GM13976 (cell line): ENCODE data around the gene FOCAD.

Source experiments
- DNase-seq: peaks from one replicate; pipeline ENCODE4 v3.0.0; 2012; ENCODE audit warnings: low spot score
- in situ Hi-C: fragments of 300-500 bp; cut with MboI; formaldehyde crosslinking; loops from one replicate; pipeline ENCODE4 v1.12.0; 2022; ENCODE audit warnings: low sequenced_read_pairs, mixed read lengths, inconsistent platforms; ENCODE audit not compliant: unreplicated experiment
- TF ChIP-seq, protein P1 (sequence below): IDR thresholded peaks from 2 replicates; pipeline ENCODE4 v1.5.1; 2012; ENCODE audit warnings: borderline replicate concordance, mild to moderate bottlenecking; ENCODE audit not compliant: insufficient read depth; ENCODE audit errors: extremely low read depth, missing control alignments, control extremely low read depth

FOCAD gene

DNA sequence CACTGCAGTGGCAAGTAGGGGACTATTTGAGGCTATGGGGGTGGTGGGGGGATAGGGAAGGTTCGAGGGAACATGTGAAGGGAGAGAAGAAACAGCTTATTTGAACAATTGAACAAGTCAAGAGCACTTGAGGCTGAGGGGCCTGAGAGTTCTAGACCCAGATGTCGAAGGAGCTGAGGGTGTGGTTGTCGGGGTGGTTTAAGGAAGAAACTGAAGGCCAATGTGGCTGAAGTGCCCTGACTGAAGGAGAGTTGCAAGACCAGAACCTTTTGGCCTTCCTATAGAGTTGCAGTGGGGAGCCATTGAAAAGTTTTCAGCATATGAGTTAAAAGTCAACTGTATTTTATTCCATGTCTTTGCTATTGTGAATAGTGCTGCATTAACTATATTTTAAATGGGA is 19.1 kb downstream of the FOCAD start:
- TF ChIP-seq, protein P1, sequence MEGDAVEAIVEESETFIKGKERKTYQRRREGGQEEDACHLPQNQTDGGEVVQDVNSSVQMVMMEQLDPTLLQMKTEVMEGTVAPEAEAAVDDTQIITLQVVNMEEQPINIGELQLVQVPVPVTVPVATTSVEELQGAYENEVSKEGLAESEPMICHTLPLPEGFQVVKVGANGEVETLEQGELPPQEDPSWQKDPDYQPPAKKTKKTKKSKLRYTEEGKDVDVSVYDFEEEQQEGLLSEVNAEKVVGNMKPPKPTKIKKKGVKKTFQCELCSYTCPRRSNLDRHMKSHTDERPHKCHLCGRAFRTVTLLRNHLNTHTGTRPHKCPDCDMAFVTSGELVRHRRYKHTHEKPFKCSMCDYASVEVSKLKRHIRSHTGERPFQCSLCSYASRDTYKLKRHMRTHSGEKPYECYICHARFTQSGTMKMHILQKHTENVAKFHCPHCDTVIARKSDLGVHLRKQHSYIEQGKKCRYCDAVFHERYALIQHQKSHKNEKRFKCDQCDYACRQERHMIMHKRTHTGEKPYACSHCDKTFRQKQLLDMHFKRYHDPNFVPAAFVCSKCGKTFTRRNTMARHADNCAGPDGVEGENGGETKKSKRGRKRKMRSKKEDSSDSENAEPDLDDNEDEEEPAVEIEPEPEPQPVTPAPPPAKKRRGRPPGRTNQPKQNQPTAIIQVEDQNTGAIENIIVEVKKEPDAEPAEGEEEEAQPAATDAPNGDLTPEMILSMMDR, result no peak
- in situ Hi-C loops, result no loop called here
- no peak for DNase-seq

DNA sequence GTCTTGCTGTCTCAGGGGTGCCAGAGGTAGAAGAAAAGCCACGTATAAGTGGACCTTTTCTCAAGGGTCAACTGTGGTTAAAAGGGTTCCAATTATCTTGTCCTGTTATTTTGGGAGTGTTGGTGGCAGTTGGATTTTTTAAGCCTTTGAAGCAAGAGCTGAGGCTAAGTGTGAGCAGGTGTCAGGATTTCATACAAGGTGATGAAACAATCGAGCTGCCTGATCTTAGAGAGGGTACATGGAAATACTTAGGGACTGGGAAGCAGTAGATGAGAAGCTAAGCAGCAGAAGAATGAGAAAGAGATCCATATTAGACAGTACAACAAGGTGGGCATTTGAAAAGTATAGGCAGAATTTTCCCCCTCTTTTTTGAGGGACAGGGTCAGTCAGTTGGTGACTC is 23.6 kb downstream of the FOCAD start:
- TF ChIP-seq, protein P1, result no peak
- in situ Hi-C loops, result no loop called here
- DNase-seq, result no peak

DNA sequence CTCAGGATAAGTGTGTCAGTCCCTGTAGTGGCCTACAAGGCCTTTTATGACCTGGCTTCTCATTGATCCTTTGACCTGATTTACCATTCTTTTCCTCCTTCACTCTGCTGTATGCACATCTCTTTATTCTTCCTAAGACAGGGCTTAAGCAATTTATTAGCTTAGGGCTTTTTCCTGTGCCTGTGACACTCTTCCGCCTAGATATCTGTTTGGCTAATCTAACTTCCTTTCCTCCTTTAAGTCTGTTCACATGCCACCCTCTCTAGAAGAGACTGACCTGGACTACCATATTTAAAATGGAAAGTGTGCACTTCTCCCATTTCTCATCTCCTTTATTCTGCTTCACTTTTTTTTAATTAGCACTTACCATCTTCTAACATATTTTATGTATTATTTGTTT is 29.1 kb downstream of the FOCAD start:
- in situ Hi-C loops, result no loop called here
- DNase-seq, result no peak
- TF ChIP-seq, protein P1, result no peak

DNA sequence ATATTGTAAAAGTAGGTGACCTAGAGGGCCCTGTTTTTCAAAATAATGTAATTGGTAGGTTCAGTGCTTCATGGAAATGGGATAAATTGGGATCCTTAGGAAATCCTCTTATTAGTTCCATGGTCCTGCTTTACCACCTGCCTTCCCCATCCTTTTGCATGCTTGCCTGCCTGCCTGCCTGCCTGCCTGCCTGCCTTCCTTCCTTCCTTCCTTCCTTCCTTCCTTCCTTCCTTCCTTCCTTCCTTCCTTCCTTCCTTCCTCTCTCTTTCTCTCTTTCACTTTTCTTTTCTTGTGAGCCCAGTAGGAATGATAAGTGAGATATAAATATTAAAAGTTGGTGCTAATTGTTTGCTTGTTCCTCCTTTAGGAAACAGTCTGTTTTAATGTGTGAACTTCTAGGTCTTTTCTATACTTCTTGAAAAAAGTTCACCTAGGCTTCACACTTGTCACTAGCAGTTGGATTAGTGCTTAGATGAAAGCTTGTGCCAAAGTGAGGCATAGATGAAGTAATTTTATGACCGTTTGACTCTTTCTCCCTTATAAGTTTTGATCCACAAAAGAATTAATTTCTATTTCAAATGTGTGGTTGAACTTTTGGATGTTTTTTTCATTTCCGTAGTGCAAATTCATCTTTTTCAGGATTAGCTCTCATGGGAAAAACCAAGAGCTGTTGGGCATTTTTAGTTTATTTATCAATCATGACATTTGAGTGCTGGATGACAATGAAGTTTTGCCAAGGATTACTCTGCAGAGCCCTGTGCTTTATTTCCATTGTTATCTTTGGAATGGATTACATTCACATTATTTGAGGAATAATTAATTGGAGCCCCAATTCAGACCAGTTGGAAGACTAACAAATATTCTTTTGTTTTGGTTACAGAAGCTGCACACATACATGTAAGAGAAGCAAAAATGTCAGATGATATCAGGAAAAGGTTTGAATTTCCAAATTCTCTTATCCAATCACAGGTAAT is 30.7 kb downstream of the FOCAD start:
- TF ChIP-seq, protein P1, result no peak

GRCh38 chr9:20722221-20722620 is 38.2 kb downstream of the FOCAD start:
- TF ChIP-seq, protein P1, result no peak
- no peak for DNase-seq
- in situ Hi-C loops, result no loop called here

More for the DNA sequence above, 30.7 kb downstream of the FOCAD start:
- DNase-seq, result no peak
- in situ Hi-C loops, result no loop called here

GRCh38 chr9:20725675-20726074 is 41.6 kb downstream of the FOCAD start:
- TF ChIP-seq, protein P1, result no peak
- DNase-seq, result no peak
- in situ Hi-C loops, result no loop called here
